DND-41 (cell line): ENCODE measurements around the gene SOSTDC1.

Experiments used
- ATAC-seq: fragments of 200-7000 bp; cut with Tn5 transposase; 3 replicates; pipeline ENCODE4 v1.9.1; 2021; ENCODE audit warnings: low read depth; ENCODE audit not compliant: insufficient read depth
- DNase-seq: peaks from one replicate; pipeline ENCODE4 v3.0.0-alpha.2; 2020
- H2AFZ ChIP-seq: 2 replicates; pipeline ENCODE4 v1.6.0; 2012; ENCODE audit warnings: low read depth, low read length
- H3K27ac ChIP-seq: 2 replicates; pipeline ENCODE4 v1.5.1; 2012; ENCODE audit warnings: low read length, inconsistent platforms
- H3K27me3 ChIP-seq: fragments of 200-600 bp; sonication (generic); 2 replicates; pipeline ENCODE4 v1.6.0; 2012; ENCODE audit warnings: low read length, mild to moderate bottlenecking, inconsistent platforms; ENCODE audit not compliant: insufficient read depth, poor library complexity
- H3K36me3 ChIP-seq: 2 replicates; pipeline ENCODE4 v1.5.1; 2012; ENCODE audit warnings: low read length, inconsistent platforms; ENCODE audit not compliant: insufficient read depth
- H3K4me1 ChIP-seq: 2 replicates; pipeline ENCODE4 v1.5.1; 2012; ENCODE audit warnings: mild to moderate bottlenecking, low read length; ENCODE audit not compliant: insufficient read depth
- H3K4me2 ChIP-seq: 2 replicates; pipeline ENCODE4 v1.6.0; 2012; ENCODE audit warnings: mild to moderate bottlenecking, moderate library complexity, low read length, inconsistent platforms; ENCODE audit not compliant: insufficient read depth
- H3K4me3 ChIP-seq, 2 experiments: fragments of 200-600 bp in 1 of 2; shearing (Covaris generic) in 1 of 2; 2 replicates each; pipeline ENCODE4 v1.5.1; 2012 to 2016; ENCODE audit warnings: inconsistent platforms in 2 of 2, low read length in 2 of 2, mild to moderate bottlenecking in 2 of 2, low read depth in 1 of 2, moderate library complexity in 1 of 2
- H3K79me2 ChIP-seq: 2 replicates; pipeline ENCODE4 v1.6.0; 2012; ENCODE audit warnings: low read length, inconsistent platforms; ENCODE audit not compliant: insufficient read depth
- H3K9ac ChIP-seq: 2 replicates; pipeline ENCODE4 v1.6.0; 2012; ENCODE audit warnings: low read depth, mild to moderate bottlenecking, inconsistent platforms, low read length, moderate library complexity
- H3K9me3 ChIP-seq: 2 replicates; pipeline ENCODE4 v1.5.1; 2012; ENCODE audit warnings: low read length, moderate library complexity, mild to moderate bottlenecking, inconsistent platforms; ENCODE audit not compliant: insufficient read depth, severe bottlenecking
- H4K20me1 ChIP-seq: 2 replicates; pipeline ENCODE4 v1.6.0; 2012; ENCODE audit warnings: low read length; ENCODE audit not compliant: insufficient read depth
- CTCF ChIP-seq: IDR thresholded peaks from 2 replicates; pipeline ENCODE4 v1.5.1; 2012; ENCODE audit warnings: borderline replicate concordance, low read length, moderate library complexity, mild to moderate bottlenecking; ENCODE audit not compliant: poor library complexity, severe bottlenecking; ENCODE audit errors: extremely low read depth
- EZH2 ChIP-seq: IDR thresholded peaks from 3 replicates; pipeline ENCODE4 v1.6.1; 2012; ENCODE audit warnings: borderline replicate concordance, low read depth, mild to moderate bottlenecking, moderate library complexity, low read length, inconsistent platforms; ENCODE audit not compliant: severe bottlenecking

SOSTDC1 gene

GRCh38 chr7:16436306-16436705 lies 29.2 kb downstream of the SOSTDC1 start:
- no peaks in the 10 kb centered on the region for H3K79me2 ChIP-seq
- ATAC-seq: no peak
- H3K27ac ChIP-seq: no peak overlapping the region
- DNase-seq: no peak
- no peak overlapping the region for H3K9ac ChIP-seq
- no peaks in the 10 kb centered on the region for H3K9me3 ChIP-seq
- H3K4me3 ChIP-seq: no peak overlapping the region
- no peaks in the 10 kb centered on the region for H3K36me3 ChIP-seq
- H3K4me1 ChIP-seq: no peaks in the 10 kb centered on the region
- H3K4me2 ChIP-seq: no peak overlapping the region
- no peaks in the 10 kb centered on the region for H4K20me1 ChIP-seq
- no peak for TF ChIP-seq EZH2
- no peak for TF ChIP-seq CTCF
- H3K27me3 ChIP-seq: no peaks in the 10 kb centered on the region
- no peak overlapping the region for H2AFZ ChIP-seq

DNA sequence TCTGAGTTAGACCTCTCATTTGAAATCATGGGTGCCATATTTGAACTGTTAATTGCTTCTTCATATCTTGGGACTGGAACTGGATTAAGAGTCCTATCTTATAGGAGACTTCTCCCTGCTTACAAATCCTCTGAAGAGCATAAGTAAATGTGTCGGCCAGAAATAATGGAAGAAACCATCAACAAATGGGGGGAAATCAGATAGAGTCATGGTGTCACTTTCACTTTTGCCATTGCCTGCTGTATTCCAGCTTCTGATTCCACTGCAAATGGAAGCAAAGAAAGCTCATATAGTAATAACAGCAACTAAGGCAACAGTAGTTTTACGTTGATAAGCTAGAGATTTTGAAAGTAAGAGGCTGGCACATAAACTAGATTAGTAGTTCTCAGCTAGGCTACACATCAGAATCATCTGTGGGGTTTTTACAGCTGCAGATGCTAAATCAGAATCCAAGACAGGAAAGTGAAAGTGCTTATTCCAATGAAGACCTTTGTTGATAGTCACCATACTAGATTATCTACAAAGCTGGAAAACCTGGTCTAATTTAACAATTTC lies 31.9 kb downstream of the SOSTDC1 start:
- Histone ChIP-seq H3K36me3 (no peaks in the 10 kb centered on the region), H3K27me3 (no peaks in the 10 kb centered on the region), H3K4me3 (no peak overlapping the region), H3K4me2 (no peak overlapping the region), H3K27ac (no peak overlapping the region), H3K9ac (no peak overlapping the region), H3K79me2 (no peaks in the 10 kb centered on the region), H2AFZ (no peak overlapping the region), H3K4me1 (no peaks in the 10 kb centered on the region), H3K9me3 (no peaks in the 10 kb centered on the region), H4K20me1 (no peaks in the 10 kb centered on the region)
- no peak for DNase-seq
- ATAC-seq: no peak
- TF ChIP-seq EZH2 (no peak), CTCF (no peak)

GRCh38 chr7:16432425-16432731 lies 33.2 kb downstream of the SOSTDC1 start:
- no peak for TF ChIP-seq EZH2
- TF ChIP-seq CTCF: no peak
- no peaks in the 10 kb centered on the region for H3K79me2 ChIP-seq
- no peak overlapping the region for H3K4me2 ChIP-seq
- H3K9ac ChIP-seq: no peak overlapping the region
- ATAC-seq (no peak), DNase-seq (no peak)
- H4K20me1 ChIP-seq: no peaks in the 10 kb centered on the region
- no peaks in the 10 kb centered on the region for H3K36me3 ChIP-seq
- H2AFZ ChIP-seq: no peak overlapping the region
- H3K4me1 ChIP-seq: no peaks in the 10 kb centered on the region
- no peaks in the 10 kb centered on the region for H3K27me3 ChIP-seq
- no peak overlapping the region for H3K27ac ChIP-seq
- H3K9me3 ChIP-seq: no peaks in the 10 kb centered on the region
- no peak overlapping the region for H3K4me3 ChIP-seq
